Esophagus squamous epithelium (tissue), 4 donors: Measurements from ENCODE around the gene PLEKHG4.

Experiments
- CTCF ChIP-seq, 6 experiments: fragments of 450-650 bp in 4 of 6; fragments of 200-600 bp in 2 of 6; sonication (generic) in 2 of 6; IDR thresholded peaks; one replicate each; pipeline ENCODE4 v1.5.1; 2016 to 2019; ENCODE audit warnings: antibody characterized with exemption in 6 of 6, mild to moderate bottlenecking in 4 of 6, moderate library complexity in 4 of 6
- POLR2A ChIP-seq, 4 donors: fragments of 450-650 bp; IDR thresholded peaks; one replicate each; pipeline ENCODE4 v1.6.1; 2017; ENCODE audit warnings: antibody characterized with exemption in 4 of 4, mild to moderate bottlenecking in 4 of 4, moderate library complexity in 3 of 4

DNA sequence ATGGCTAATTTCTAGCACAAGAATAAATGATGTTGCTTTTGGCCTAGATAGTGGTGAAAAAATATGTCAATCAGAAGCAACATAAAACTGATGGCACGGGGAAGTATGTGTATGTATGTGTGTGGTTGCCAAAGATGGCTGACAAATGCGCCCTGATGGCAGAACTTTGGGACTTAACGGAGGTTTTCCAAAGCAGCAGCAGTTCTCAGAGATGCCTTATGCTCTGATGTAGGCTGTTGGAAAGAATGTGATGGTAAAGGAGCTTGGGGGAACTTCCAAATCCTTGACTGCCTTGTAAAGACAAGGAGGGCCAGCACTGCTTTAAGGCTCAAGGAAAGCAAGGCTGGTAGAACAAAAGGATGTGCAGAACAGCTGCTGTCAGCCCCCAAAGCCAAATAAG, 31.2 kb downstream of the PLEKHG4 start:
- TF ChIP-seq CTCF (IDR thresholded peaks at IDR 0.05), result no peak
- no peak for TF ChIP-seq POLR2A (IDR thresholded peaks at IDR 0.05)
